ENCODE data around the gene PTPRO. TPM values are rescaled to one million over a fixed set of nuclear protein-coding genes. Genes with fewer than 3 reads are reported as not detected.
A peak's percentile ranks its signal among the peaks of the same experiment; 100 is the strongest.

Gene PTPRO
- total RNA-seq, 1 experiment from 2014 or later = 0.52 TPM

DNA sequence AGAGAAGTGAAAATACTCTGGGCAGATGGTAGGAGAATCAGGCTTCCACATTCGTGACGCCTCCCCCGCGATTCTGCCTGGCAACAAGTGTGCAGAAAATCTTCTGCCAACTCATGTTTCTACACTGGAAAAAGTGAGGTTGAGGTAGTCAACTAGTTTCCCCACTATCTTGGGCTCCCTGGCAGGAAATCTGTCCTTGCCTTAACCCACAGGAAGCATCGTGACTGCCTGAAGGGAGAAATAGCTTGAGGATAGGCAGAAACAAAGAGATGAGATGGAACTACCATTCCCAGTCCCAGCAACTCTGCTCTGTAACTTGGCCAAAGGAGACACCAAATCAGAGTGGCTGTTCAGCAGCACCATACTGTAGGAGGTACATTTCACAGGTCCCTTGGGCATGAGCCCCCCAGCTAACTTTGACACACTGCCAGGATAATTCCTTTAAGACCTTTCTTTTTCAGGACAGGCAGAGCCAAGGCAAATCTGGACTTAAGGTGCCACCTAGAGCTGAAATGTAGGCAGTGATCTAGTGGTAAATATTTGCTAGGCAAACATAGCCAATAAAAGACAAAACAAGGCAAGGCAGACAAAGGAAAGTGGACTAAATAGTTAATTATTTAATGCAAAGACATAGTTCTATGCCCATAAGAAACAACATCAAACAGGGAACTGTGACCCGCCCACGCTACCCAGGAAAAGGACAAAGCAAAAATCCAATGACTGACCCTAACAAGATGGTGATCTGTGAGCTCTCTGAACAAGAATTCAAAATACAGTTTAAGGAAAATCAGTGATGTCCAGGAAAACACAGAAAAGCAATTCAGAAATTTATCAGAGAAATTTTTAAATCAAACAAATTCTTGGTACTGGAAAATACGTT is 205.1 kb downstream of the PTPRO start:
- peak overlapping the region; percentile 18 for H2AFZ ChIP-seq (ENCODE audit: low read length)

More for the DNA sequence above, 205.1 kb downstream of the PTPRO start:
- no peaks in the 10 kb centered on the region for H3K27me3 ChIP-seq (ENCODE audit: insufficient read depth, low read length)
- H3K9me3 Mint-ChIP-seq = no peaks in the 10 kb centered on the region
- no peak overlapping the region for H2BK20ac ChIP-seq (ENCODE audit: low read depth, low read length, poor library complexity, severe bottlenecking)
- no peak overlapping the region; a peak in 2 of 7 replicates for H3K27ac Mint-ChIP-seq
- H3K27ac ChIP-seq (ENCODE audit: insufficient read length, low read depth, low read length) = no peak overlapping the region
- no peaks in the 10 kb centered on the region for H4K20me1 ChIP-seq (ENCODE audit: control insufficient read depth, insufficient read depth, insufficient read length)
- H3K9me3 ChIP-seq (ENCODE audit: control insufficient read depth, low read depth, low read length) = no peaks in the 10 kb centered on the region
- no peaks in the 10 kb centered on the region for H3K27me3 Mint-ChIP-seq (ENCODE audit: low read depth)
- no peak overlapping the region for H4K5ac ChIP-seq (ENCODE audit: insufficient read length, low read depth, low read length)
- DNase-seq = peak; percentile 53
- H3K14ac ChIP-seq (ENCODE audit: insufficient read depth, low read length) = no peak overlapping the region
- no peak overlapping the region for H3K4ac ChIP-seq (ENCODE audit: low read depth, low read length)
- H4K8ac ChIP-seq (replicated peaks; ENCODE audit: insufficient read length, low read depth, low read length) = no peak overlapping the region
- no peak overlapping the region for H2BK12ac ChIP-seq (ENCODE audit: insufficient read length, low read depth, low read length)
- H3K56ac ChIP-seq (ENCODE audit: insufficient read length, low read depth, low read length) = no peak overlapping the region
- H2AK5ac ChIP-seq (ENCODE audit: insufficient read length, low read length) = no peak overlapping the region
- H2BK15ac ChIP-seq (ENCODE audit: low read depth, low read length) = peak overlapping the region; percentile 86; the same call in 1 of the 2 replicates
- H3K18ac ChIP-seq (ENCODE audit: insufficient read length, low read depth, low read length) = no peak overlapping the region
- H3T11ph ChIP-seq (ENCODE audit: low read length) = no peak overlapping the region
- H3K36me3 Mint-ChIP-seq (ENCODE audit: insufficient read depth in 1 of 3, low read depth in 3 of 3) = no peaks in the 10 kb centered on the region
- WGBS (ENCODE audit: extremely low coverage, insufficient read length, low lambda C conversion rate) = no CpG with 5 or more reads among the region's 8 CpGs
- H3K4me2 ChIP-seq (ENCODE audit: insufficient read depth, insufficient read length, low read length) = no peak overlapping the region
- H3K4me1 Mint-ChIP-seq = peaks cover 5 to 6% of the 10 kb centered on the region in 2 experiments; a peak in 3 of 4 replicates
- H2BK5ac ChIP-seq (ENCODE audit: insufficient read length, low read length) = no peak overlapping the region
- no peaks in the 10 kb centered on the region; the same call in 1 of the 2 replicates for H3K4me1 ChIP-seq (ENCODE audit: insufficient read depth, low read length)
- H4K91ac ChIP-seq (ENCODE audit: insufficient read length, low read depth, low read length) = no peak overlapping the region
- H3K79me1 ChIP-seq (ENCODE audit: insufficient read depth, low read depth, low read length, poor library complexity, severe bottlenecking) = no peaks in the 10 kb centered on the region
- no peak overlapping the region for H2BK120ac ChIP-seq (ENCODE audit: low read depth, low read length, poor library complexity, severe bottlenecking)
- H3K23ac ChIP-seq (ENCODE audit: insufficient read length, low read depth, low read length) = no peak overlapping the region
- TF ChIP-seq, protein P1, sequence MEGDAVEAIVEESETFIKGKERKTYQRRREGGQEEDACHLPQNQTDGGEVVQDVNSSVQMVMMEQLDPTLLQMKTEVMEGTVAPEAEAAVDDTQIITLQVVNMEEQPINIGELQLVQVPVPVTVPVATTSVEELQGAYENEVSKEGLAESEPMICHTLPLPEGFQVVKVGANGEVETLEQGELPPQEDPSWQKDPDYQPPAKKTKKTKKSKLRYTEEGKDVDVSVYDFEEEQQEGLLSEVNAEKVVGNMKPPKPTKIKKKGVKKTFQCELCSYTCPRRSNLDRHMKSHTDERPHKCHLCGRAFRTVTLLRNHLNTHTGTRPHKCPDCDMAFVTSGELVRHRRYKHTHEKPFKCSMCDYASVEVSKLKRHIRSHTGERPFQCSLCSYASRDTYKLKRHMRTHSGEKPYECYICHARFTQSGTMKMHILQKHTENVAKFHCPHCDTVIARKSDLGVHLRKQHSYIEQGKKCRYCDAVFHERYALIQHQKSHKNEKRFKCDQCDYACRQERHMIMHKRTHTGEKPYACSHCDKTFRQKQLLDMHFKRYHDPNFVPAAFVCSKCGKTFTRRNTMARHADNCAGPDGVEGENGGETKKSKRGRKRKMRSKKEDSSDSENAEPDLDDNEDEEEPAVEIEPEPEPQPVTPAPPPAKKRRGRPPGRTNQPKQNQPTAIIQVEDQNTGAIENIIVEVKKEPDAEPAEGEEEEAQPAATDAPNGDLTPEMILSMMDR (conservative IDR thresholded peaks at IDR 0.05) = peak; percentile 68
- H3K23me2 ChIP-seq (ENCODE audit: insufficient read length, low read depth, low read length, poor library complexity, severe bottlenecking) = no peaks in the 10 kb centered on the region
- H3K9ac ChIP-seq (ENCODE audit: extremely low read depth, insufficient read length, low read length) = no peak overlapping the region
- no peak overlapping the region for H3K4me3 Mint-ChIP-seq
- no peaks in the 10 kb centered on the region for H3K79me2 ChIP-seq (ENCODE audit: insufficient read depth, low read length)

All from H9 (cell line).